ENCODE data around the gene GLRX2.

Gene GLRX2

DNA sequence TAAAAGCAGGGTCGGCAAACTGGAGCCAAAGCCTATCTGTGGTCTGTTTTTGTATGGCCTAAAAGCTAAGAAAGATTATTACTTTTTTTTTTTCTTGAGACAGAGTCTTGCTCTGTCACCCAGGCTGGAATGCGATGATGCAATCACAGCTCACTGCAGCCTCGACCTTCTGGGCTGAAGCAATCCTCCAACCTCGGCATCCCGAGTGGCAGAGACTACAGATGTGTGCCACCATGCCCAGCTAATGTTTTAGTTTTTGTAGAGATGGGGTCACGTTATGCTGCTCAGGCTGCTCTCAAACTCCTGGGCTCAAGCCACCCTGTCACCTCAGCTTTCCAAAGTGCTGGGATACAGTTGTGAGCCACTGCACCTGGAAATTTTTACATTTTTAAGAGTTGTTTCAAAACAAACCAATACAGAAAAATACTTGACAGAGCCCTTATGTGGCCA is 6.5 kb upstream of the GLRX2 start:
- DNase-seq = no peak

DNA sequence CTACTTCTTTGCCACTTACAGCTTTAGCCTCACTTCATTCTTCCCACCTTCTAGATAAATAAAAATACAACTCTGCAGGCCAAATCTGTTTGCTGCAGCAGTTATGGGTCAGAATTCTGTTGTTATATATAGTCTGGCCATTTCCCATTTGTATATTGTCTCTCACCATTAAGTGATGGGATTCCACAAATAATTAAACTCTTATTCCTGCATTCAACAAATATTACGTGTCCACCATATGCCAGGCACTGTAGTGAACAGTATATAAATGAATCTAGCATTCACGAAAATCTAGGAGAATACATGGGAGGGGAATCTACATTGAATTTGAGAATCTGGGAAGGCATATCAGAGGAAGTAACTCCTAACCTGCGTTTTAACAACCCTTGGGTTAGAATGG is 5.7 kb upstream of the GLRX2 start:
- no peak for DNase-seq

DNA sequence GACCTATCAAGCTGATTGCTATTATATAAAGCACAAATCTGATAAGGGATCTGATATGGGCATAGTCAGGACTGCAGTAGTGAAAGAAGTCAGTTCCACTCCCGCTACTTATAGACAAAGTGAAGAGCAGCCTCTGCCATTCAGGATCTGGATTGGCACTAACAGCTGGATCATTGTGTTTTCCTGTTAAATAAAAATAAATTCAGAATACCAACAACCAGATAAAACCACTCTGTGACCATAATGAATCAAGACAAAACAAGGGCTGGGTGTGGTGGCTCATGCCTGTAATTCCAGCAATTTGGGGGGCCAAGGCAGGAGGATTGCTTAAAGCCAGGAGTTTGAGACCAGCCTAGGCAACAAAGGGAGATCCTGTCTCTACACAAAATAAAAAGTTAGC is 5.0 kb upstream of the GLRX2 start:
- no peak for DNase-seq

DNA sequence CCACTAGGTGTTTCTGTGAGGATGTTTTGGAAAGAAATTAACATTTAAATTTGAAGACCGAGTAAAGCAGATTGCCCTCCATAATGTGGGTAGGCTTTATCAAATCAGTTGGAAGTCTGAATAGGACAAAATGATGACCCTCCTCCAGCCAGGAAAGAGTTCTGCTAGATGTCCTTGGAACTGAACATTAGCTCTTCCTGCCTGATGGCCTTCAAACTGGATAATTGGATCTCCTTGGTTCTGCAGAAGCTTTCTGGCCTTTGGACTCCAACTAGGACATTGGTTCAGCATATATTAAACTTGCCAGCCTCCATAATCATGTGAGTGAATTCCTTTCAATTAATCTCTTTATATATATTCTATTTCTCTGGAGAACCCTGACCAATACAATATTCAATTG is 4.4 kb upstream of the GLRX2 start:
- no peak for DNase-seq

DNA sequence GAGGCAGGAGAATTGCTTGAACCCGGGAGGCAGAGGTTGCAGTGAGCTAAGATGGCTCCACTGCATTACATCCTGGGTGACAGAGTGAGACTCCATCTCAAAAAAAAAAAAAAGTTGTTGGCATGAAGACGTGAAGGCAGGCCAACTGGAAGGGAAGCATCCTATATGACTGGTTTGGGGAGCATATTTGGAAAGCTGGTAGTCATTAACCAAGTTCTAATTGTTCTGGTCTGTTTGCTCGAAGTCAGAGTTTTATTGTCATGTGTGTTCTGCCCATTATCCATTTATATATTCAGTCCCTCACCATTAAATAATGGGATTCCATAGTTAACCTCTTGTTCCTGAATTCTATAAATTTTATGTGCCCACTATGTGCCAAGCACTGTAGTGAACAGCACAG is 3.3 kb upstream of the GLRX2 start:
- DNase-seq = no peak

DNA sequence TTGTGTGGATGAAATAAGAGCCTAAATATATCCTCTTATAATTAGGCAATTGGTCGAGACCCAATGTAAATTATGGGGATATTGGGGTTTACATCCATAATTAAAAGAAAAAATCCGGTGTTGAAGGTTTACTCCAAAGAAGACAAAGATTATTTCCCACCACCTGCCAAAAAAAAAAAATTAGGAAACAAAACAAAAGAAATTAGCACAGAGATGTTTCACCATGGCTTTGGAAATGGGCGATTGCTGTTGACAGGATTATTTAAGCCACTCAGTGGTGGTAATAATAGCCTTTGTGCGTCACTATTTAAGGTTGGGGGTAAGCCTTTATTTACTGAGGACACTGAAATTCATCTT is 585 bp upstream of the GLRX2 start:
- DNase-seq = no peak

DNA sequence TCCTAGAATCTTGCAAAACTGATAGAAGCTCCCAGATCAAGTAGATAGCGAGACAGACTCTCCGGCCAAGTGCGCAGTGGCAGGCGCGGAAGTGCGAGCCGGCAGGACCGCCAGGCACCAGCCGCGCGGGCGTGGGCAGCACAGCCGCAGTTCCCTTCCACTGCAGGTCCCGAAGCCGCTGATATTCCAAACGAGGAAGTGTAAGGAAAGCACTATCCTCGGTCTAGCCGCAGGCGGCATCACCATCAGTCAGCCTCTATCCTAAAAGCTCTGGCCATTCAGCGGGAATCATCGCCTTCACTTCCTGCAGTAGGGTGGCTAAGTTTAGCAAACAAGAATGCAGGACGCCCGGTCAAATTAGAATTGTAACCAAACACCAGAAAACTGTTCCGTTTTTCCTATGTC is 710 bp downstream of the GLRX2 start:
- peak; percentile 48 for DNase-seq

DNA sequence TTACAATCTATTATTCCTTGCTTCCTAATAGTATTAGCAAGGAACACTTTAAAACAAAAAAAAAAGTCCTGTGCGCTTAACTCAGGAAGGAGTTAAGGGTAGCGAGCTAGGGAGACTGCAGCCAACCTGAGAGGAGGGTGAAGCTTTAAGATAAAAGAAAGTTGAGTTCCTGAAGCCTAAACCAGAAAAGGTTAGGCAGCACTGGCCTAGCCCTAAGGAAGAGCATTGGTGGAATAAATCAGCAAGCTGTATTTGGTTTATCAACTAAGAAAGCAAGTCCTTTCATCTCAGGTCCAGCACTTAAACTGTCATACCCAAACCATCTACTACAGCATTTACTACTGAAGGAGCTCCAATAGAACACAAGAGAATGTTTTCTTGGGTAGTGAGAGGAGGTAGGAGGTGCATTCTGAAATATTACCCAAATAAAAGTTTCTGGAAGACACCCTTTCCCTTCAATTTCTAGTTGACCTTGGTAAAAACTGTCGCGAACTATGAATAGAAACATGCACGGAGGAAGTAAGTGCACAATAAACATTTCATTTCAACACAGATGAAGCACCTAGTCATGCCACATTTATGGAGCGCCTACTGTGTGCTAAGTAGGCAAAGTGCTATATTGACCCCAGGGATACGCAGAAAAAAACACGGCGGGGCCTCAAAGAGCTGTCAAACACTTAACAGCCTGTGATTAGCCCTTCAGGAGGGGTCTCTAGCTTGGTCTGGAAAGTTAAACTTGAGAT is 1.3 kb downstream of the GLRX2 start:
- DNase-seq = no peak

DNA sequence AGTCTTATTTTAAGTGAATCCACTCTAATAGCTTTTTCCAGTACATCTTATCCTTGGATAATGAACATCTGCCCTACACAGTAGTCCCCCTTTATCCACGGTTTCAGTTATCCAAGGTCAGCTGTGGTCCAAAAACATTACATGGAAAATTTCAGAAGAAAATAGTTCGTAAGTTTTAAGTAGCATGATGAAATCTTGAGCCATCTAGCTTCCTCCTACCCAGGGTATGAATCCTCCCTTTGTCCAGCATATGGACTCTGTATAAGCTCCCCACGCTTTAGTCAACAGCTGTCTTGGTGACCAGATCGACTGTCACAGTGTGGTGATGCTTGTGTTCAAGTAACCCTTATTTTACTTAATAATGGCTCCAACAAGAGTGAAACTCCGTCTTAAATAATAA is 2.6 kb downstream of the GLRX2 start:
- no peak for DNase-seq

DNA sequence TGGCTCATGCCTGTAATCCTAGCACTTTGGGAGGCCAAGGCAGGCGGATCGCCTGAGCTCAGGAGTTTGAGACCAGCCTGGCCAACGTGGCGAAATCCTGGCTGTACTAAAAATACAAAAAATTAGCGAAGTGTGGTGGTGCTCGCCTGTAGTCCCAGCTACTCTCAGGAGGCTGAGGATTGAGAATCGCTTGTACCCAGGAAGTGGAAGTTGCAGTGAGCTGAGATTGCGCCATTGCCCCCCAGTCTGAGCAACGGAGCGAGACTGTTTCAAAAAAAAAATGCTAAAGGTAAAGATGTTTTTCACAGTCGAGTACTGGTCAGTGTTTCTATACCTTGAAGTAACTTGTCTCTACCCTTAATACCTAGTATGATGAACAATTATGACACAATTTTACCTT is 11.1 kb downstream of the GLRX2 start:
- no peak for DNase-seq

DNA sequence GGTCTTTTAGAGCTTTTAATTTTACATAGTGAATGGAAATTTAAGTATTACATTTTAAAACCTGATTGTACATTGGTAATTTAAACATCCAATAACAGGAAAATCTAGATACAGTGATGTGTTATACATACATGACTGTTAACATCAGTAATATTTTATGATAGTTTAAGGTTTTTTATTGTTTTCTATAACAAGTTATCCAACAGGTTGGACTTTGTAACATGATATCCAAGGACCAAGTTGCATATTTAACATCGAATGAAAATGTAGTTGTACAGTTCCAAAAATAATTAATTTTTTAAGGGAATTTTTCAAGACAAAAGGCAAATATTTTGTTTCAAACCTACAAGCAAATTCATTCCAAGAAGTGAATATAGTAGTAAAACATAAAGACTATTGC is 14.3 kb downstream of the GLRX2 start:
- no peak for DNase-seq

DNA sequence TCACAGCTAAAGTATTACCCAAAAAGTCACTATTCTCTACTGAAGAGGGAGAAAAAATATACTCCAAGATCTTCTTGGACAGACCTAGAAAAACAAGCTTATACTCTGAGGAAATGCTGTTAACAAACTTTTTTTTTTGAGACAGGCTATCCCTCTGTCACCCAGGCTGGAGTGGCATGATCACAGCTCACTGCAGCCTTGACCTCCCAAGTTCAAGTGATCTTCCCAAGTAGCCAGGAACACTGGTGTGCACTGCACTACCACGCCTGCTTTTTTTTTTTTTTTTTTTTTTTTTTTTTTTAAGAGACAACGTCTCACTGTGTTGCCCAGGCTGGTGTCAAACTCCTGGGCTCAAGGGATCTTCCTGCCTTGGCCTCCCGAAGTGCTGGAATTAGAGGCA is 17.3 kb downstream of the GLRX2 start:
- DNase-seq = no peak

DNA sequence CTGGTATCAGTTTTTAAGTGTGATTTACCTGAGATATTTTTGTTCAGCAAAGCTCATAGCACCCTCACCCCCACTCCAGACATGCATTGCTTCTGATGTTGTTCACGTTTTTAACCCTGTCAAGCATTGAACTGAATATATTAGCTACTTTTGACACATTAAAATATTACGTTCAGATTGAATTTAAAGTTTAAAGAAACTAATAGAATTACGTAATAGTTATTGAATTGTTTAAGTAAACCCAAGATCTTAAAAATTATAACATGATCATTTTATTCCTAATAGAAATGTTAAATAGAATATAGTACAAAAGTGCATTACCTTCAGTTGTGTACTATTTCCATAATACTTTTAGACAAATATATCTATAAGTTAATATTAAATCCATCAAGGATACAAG is 18.9 kb downstream of the GLRX2 start:
- DNase-seq = no peak

DNA sequence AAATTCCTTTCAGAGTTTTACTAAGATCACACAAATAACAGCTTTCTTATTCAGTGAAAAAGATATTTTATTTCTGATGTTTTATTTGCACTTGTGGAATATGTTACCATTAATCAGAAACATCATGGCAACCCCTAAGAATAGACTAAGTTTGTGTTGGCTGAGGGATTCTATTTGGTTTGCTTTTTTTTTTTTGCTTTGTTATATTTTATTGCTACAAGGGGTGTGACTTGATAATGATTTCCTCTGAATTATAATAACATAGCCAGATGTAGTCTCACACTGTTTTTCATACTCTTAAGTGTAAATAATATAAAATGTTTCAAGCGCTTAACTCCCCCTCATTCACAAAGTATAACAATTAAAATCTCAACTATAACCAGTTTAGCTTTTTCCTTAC is 20.0 kb downstream of the GLRX2 start:
- no peak for DNase-seq

DNA sequence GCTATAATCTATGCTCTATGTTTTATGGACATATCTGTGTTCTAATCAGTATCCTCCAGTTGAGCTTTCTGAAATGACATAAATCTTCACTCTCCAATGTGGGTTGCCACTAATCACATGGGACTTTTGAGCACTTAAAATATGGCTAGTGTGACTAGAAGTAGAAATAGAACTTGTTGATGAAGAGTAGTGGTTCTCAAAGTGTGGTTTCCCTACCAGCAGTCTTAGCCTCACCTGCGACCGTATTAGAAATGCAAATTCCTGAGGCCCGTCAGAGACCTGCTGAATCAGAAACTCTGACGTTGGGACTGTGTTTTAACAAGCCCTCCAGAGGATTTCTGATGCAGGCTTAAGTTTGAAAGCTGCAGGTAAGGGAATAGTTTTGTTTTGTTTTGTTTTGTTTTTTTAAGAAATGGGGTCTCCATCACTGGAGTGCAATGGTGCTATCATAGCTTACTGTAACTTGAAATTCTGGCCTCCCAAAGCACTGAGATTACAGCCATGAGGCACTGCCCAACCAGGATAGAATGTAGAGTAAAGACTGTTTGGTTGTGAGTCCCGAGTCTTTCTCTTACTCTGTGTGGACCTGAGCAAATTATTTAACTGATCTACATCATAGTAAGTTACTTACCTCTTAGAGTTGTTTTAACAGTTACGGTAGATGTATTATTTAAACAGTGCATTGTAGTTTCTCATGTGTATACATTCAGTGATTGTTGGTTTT is 21.7 kb downstream of the GLRX2 start:
- DNase-seq = no peak

DNA sequence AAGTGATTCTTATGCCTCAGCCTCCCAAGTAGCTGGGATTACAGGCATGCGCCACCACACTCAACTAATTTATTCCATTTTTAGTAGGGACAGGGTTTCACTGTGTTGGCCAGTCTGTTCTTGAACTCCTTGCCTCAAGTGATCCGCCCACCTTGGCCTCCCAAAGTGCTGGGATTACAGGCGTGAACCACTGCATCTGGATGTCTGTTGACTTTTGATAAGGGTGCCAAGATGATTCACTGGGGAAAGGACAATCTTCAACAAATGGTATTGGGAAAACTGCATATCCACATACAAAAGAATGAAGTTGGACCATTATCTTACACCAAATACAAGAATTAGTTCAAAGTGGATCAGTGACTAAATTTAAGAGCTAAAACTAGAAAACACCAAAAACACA is 26.0 kb downstream of the GLRX2 start:
- no peak for DNase-seq

DNA sequence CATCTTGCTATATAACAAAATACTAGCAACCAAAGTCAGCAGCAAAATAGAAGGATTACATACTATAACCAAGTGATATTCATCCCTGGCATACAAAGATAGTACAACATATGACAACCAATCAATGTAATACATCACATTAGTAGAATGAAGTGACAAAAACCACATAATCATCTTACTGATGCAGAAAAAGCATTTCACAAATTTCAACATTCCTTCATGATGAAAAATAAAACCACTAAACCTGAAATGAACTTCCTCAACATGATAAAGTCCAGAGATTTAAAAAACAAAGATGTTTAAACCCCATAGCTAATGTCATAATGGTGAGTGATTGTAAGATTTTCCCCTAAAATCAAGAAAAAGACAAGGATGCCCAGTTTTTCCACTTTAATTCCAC is 27.2 kb downstream of the GLRX2 start:
- DNase-seq = no peak

DNA sequence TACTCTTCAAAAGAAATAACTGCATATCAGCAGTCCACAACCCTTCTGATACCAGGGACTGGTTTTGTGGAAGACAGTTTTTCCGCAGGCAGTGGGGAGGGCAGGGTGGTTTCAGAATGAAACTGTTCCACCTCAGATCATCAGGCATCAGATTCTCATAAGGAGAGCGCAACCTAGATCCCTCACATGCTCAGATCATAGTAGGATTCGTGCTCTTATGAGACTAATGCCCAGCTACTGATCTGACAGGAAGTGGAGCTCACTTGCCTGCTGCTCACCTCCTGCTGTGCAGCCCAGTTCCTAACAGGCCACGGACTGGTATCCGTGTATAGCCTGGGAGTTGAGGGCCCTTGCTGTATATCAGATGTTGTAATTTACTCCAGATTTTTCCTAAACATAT is 34.3 kb downstream of the GLRX2 start:
- DNase-seq = peak; percentile 39

DNA sequence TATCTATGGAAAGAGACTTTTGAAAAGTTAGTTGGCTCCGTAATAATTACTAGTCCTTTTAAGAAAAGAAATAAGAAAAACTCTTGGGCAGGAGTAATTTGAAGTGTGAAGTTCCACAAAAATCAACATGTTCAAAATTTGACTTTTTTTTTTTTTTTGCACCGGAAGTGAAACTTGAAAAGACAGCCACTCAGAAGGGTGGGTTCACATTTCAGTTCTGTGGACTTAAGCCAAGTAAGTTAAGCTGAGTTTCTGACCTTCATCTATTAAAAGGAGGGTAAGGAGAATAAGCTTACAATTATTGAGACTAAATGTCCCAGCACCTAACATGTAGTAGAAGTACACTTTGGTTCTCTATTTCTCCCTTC is 34.8 kb downstream of the GLRX2 start:
- DNase-seq = no peak

DNA sequence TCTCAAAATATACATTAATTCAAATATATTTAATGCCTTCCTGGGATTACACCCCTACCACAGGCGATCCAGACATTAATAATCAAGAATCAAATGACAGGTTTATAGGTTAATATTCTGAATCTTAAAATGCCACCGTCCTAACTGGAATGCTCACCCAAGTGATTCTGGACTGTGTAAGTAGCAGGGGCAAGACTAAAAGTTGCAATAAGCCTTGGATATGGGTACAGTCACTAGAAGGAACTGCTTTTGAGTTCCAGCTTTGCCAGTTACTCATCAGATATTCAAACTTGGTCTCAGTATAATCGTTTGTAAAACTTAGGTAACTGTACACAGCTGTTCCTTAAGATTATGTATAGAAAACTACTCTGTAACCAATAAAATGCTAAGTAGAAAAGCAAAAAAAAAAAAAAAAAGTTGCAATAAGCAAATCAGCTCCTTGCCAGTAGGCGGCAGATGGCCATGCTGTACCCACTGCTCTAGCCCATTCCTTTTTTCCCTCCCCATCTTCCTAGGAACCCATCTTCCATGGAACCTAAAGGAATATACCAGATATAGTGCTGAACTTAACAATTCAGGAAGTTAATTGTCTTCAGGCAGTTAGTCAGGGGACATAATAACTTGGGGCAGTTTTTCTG is 35.3 kb downstream of the GLRX2 start:
- no peak for DNase-seq

DNA sequence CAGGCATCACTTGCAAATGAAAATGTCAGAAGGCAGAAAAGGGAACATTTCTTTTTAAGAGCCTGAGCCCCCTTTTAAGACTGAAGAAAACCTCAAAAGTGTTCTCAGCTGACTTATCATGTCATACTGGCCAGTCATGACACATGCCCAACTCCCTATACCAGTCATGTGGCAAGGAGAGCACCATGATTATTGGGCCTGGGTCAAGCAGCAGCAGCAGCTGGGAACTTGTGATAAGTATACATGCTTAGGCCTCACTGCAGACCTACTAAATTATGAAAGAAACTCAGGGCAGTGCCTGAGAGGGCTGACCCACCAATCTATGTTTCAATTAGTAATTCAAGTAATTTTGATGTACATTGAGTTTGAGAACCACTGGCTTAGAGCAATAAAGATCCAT is 37.2 kb downstream of the GLRX2 start:
- DNase-seq = no peak

DNA sequence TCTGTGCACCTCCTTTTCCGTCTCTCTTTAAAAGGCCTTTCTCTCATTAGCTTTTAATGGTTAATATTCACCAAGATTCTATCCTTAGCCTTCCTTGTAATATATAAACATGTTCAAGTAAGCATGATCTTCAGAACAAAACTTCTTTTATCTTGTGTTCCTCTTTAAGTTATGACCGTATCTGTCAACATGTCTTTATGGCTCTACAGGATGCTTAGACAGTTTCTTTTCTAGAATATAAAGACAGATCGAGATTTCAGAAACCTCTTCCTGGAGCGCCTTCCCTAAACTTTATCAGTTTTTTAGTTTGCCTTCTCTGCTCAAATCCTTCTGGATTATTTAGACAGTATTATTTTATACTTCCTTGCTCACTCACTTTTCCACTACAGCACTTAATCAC is 38.6 kb downstream of the GLRX2 start:
- DNase-seq = no peak

DNA sequence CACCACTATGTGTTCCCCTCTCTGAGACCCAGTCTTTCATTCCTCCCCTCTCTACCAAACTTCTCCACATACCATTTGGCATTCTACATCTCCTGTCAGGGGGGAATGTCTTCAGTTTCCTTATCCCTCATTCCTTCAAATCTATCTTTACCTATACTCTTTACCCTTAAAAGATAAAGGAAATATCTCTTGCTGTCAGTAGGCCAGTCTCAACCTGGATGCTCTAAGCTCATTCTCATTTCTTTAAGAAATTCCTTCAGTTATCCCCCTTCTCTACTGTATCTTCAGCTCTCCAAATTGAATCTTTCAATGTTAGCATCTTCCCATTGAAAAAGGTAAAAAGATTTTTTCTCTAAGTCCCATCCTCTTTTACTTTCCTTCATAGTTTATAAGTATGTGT is 39.3 kb downstream of the GLRX2 start:
- DNase-seq = no peak

DNA sequence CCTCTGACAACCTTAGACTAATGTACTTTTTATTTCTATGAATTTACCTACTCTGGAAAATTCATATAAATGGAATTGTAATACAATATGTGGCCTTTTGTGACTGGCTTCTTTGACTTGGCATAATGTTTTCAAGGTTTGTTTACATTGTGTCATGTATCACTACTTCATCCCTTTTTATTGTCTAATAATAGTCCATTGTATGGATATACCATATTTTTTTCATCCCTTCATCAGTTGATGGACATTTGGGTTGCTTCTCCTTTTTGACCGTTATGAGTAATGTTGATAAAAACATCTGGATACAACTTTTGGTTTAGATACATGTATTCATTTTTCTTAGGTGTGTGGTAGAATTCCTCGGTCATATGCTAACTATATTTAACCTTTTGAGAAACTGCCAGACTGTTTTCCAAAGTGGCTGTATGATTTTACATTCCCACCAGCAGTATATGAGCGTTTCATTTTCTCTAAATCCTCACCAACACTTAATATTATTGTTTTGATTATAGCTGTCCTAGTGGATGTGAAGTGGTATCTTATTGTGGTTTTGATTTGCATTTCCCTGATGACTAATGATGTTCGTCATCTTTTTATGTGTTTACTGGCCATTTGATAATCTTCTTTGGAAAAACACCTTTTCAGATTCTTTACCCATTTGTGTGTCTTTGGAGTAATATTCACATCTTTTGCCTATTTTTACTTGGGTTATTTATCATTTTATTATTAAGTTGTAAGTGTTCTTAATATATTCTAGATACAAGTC is 42.3 kb downstream of the GLRX2 start:
- DNase-seq = no peak

Measured in stimulated activated CD8-positive, alpha-beta memory T cell treated with anti-CD3 and anti-CD28 coated beads, Interleukin-4, amount 100 ng/mL, for 48 hours (primary cell).